Stimulated activated CD8-positive, alpha-beta memory T cell treated with anti-CD3 and anti-CD28 coated beads, Interleukin-15, amount 100 ng/mL, for 24 hours (primary cell): ENCODE measurements around the gene PAXIP1.

ENCODE experiments used
- DNase-seq: peaks from one replicate; pipeline ENCODE4 v3.0.0-alpha.2; 2020; ENCODE audit warnings: low read depth

Gene PAXIP1

DNA sequence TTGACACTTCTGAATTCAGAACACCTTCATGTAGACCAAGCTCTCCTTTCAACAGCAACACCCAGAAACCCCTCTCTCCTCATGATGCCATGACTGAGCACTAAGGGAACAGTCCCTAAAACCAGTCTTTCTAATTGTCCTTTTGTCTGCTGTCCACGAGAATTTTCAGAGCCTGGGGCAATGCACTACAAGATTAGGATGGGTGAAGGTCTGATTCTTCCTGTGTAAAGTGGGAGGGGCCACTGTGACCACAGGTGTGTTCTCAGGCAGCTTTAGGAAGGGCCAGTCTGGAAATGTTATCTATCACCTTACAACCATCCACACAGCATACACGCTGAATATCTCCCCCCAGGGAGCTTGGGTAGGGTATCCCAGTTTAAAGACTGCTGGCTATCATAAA lies 7.9 kb downstream of the PAXIP1 start:
- DNase-seq, result no peak

DNA sequence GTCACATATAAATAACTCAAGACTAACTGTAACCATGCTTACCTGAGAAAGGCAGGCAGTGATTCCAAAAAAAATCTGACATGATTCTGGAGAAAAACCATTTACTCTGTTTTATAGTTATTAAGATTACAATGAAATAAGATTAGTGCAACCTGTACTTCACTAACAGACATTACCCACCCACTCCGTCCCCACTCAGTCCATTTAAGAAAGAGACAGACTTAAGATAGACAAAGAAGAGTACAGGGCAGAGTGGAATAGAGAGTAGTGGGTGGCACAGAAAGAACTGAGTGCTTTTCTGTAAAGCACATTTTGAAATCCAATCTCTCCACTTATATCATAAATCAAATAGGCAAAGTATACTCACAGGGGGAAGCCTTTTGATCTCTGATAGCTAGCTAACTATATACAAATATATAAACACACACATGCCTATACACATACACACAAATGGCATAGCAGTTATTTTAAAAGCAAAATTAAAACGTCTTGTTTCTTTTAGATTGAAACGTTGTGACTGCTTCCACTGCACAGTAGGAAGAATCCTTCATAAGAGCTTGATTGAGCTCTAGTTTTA lies 11.9 kb downstream of the PAXIP1 start:
- no peak for DNase-seq

GRCh38 chr7:154987571-154987970 lies 15.4 kb downstream of the PAXIP1 start:
- no peak for DNase-seq

DNA sequence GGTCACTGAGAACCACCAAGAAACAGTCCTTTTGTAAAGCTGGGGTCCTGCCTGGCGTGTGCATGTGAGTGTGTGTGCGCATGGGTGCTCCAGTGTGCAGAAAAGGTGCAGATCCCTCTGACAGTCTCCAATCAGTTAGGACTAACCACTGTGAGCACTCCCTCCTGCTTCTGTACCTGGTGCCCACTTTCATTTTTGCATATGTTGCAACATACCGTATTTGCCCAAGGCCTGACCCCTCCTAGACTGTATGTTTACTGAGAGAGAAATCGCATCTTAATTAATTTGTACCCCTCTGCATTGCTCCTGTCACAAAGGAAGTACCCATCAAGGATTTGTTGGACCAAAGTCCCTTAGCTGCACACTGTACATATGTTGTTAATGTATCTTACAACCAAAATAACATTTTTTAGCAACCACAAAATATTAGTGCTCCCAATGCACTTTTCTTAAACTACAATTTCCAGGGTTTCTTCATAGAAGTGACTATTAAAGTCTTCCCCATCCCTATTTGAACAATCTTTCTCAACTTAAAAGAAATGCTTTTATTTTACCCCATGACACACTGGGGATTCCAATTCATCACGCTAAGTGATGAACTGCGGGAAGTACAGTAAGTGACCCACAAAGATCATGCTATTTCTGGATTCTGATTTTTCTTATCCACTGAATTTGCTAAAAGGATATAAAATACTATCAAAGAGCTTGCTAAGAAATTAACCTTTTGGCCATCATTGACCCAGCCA lies 16.6 kb downstream of the PAXIP1 start:
- no peak for DNase-seq

DNA sequence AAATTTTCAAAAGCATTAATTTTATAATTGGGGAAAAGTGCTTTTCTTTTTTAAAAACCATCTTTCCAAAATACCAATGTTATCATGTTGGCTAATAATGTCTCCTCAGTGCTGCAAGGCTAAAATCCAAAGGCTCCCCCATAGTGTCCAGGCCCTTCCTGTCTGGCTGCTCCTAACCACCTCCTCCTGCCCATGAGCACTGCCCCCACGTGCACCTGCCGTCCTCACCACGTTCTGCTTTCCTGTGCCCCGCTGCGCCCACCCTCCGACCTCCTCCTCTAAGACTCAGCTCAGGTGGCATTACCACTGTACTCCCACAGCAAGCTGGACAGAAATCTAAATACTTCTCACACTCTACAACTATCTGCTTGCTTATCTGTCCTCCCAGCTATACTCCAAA lies 17.7 kb downstream of the PAXIP1 start:
- DNase-seq, result no peak

- no peak for DNase-seq
Measured at GRCh38 chr7:154984601-154985188, 18.2 kb downstream of the PAXIP1 start.

DNA sequence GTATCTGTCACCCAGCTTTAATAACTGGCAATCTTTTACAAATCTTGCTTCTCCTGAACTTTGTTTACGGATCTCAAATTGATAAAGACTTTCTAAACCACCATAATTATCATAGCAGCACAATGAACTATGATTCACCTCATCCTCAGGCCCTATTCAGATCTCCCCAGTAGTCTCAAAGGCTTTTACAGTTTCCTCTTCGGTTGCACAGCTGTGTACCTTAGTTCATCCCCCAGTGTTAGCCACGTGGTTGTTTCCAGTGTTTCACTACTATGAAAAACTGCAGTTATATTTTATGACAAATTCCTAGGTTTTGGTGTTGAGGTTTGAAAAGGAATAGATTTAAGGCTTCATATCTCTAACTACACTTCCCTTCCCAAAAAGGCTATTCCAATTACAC lies 24.9 kb downstream of the PAXIP1 start:
- no peak for DNase-seq

- no peak for DNase-seq
Measured at GRCh38 chr7:154977250-154977649, 25.7 kb downstream of the PAXIP1 start.

DNA sequence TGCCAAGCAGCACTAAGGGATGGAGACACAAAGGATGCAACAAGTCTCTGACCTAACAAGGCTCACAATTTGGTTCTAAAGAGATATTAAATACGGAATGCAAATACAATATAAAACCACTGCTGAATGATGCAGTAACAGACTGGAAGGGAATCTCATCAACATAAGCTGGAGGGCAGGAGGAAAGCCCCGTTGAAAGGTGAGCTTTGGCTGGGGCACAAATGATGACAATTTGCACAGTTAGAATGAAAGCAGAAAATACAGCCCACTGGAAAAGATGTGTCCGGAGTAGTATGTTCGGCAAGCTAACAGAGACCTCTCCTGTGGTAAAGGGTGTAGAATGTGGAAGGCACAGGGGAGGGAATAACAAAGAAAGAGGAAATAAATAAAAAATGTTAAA lies 26.1 kb downstream of the PAXIP1 start:
- no peak for DNase-seq

GRCh38 chr7:154975984-154976383 lies 26.9 kb downstream of the PAXIP1 start:
- no peak for DNase-seq

- DNase-seq, result no peak
Measured at GRCh38 chr7:154973381-154973780, 29.5 kb downstream of the PAXIP1 start.

GRCh38 chr7:154968336-154969001 lies 34.5 kb downstream of the PAXIP1 start:
- no peak for DNase-seq

- DNase-seq, result no peak
Measured at GRCh38 chr7:154967401-154967955, 35.4 kb downstream of the PAXIP1 start.

DNA sequence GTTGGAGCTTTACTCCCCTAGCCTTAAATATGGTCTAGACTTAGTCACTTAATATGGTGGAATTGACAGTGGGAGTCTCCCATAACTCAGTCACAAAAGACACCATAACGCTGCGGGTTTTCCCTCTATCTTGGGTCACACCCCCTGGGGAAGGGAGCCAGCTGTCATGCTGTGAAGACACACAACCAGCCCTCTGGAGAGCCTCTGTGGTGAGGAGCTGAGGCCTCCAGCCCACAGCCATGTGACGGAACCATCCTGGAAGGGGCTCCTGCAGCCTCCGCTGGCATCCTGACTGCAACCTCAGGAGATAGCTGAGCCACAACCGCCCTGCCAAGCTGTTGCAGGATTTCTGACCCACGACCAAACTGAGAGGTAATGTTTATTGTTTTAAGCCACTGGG lies 37.9 kb downstream of the PAXIP1 start:
- DNase-seq, result no peak

- no peak for DNase-seq
Measured at GRCh38 chr7:154960063-154960790, 42.7 kb downstream of the PAXIP1 start.

DNA sequence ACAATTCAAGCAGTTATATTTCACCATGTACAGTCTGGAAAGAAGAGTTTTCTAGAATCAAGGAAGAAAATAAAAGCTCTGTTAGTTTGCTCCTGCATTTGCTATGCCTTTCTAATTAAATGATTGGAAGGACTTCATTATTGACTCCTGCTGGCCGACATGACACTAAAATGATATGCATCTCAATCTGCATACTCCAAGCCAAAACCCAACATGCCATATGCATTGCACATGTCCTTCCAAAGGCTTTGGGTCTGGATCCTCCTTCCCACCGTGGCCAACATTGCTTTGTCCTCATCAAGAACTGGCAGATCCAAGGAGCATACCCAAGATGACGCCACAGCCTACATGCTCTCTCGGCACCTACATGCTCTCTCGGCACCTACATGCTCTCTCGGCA lies 46.5 kb downstream of the PAXIP1 start:
- no peak for DNase-seq

DNA sequence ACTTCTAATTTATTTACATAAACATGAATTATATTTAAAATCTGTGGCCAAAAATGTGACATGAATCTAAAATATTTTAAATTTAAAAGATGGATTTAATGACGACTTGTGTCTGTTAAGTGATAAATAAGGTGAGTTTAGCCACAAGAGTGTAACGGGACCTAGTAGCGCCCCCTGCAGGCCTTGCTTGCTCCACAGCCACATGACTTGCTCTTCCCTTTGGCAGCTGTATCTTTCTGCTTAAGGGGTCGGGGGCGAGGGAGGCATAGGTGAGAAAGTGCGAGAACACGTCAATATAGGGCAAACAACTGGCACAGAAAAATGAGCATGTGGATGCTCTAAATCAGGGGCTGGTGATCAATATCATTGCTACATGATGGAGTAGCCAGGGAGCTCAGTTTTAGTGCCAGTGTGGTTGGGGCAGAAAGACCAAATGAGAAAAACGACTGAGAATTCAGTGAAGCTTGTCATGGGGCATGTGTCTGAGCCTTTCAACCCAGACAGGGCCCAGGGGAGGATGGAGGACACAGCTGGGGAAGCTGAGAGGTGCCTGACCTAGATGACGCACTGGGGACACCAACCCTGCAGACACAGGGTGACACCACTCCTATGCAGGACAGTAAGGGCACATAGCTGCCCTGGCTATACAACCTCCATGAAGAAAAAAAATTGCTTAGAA lies 49.8 kb downstream of the PAXIP1 start:
- peak; percentile 43 for DNase-seq

- no peak for DNase-seq
Measured at GRCh38 chr7:154950960-154951359, 52.0 kb downstream of the PAXIP1 start.

DNA sequence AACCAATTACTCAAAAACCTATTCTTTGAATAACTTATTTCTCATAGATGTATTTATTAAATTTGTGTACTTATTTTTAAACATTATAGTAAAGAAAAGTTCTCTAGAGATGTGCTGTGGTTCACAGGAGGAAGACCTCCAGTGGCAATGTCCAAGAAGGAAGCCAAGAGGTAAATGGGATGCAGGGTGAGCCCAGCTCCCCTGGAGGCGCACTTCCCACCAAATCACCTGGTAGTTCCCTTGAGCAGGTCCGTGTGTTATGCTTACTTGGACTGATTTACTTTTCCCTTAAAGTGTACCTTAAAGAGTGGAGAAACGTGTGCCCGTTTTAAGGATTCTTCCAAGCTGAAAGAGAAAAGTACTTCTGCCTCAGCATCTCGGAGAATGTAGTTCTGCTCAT lies 55.3 kb downstream of the PAXIP1 start:
- DNase-seq, result no peak

GRCh38 chr7:154946166-154946565 lies 56.8 kb downstream of the PAXIP1 start:
- DNase-seq, result no peak

DNA sequence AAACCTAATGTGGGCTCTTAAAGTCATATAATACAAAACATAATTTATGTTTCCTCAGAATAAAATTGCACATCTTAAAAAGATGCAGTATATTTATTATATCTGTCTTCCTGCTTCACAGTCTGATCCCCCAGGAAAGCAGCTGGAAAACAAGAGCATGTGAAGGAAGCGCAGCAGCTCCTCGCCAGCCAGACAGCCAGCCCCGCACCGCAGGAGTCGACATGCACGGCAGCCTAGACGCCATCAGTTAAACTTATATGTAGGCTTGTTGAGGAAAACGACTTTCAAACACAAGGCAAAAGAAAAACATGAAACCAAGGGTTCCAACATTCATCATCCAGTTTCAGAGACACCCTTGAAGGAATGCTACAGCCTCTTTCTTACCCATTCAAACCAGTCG lies 59.0 kb downstream of the PAXIP1 start:
- DNase-seq, result no peak

DNA sequence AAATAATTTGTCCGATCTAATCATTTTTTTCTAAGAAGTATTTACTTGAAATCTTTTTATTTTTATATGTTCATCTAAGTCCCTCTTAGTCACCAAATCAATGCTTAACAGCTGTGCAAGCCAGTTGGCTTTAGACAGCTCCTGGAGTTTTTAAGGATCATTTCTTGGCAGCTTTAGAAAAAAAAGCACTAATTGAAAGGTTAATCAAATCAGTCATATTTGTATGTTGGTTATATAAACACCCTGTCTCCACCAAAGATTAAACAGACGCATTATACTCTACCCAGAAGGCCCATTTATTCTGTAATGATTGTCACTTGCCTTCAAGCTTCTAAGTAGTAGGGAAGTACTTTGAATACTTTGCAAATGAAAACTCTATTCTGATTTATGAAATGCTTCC lies 60.2 kb downstream of the PAXIP1 start:
- DNase-seq, result no peak
